ENCODE data around the gene IGSF22. TPM values are rescaled to one million over a fixed set of nuclear protein-coding genes. Genes with fewer than 3 reads are reported as not detected.

IGSF22 gene
- total RNA-seq, 1 donor from 2014 or later, result 7.3 TPM

- peak overlapping the region; percentile 66 to 77 (median 75) for H3K9ac ChIP-seq (ENCODE audit: low read depth in 1 of 3, low read length in 3 of 3)
These were observed 5.0 kb downstream of the IGSF22 start for GRCh38 chr11:18720808-18721560.

DNA sequence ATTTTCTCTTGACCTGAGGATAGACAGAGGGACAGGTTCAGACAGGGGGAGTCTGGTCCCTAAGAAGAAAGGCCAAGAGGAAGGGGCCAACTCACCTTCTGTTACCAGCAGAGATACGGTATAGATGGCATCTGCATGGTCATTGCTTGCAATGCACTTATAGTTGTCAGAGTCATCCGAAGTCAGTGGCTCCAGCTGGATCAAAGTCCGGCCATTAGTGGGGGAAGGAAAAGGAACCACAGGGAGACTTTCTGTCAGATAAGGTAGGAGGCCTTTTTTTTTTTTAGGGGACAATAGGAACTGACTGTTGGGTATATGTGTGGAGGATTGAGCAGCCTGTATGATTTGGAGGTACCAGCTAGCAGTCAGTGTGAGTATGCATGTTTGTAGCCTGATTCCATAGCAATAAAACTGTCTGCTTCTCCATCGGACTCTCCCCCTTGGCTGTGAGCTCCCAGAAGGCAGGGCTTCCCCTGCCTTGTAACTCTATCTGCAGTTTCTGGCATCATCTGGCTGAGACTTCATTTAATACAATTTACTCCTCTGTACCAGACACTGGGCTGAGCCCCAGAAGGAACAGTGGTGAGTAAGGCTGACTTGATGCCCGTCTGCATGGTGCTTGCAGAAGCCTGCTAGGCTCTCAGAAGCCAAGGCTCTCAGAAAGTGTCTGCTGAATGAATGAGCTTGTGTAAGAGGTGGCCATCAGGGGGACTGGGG lies 5.7 kb downstream of the IGSF22 start:
- H3K9me3 ChIP-seq (ENCODE audit: control insufficient read depth in 3 of 3, low read length in 3 of 3), result no peaks in the 10 kb centered on the region
- H3K27ac ChIP-seq (ENCODE audit: low read depth, low read length), result peak overlapping the region; percentile 5
- H3K9ac ChIP-seq (ENCODE audit: low read depth in 1 of 3, low read length in 3 of 3), result peak overlapping the region in 2 of 3 donors; percentile 75 to 77
- H3K4me3 ChIP-seq (ENCODE audit: low read length in 3 of 3), result peak overlapping the region; percentile 79 to 81 (median 80)
- H3K4me1 ChIP-seq (ENCODE audit: control insufficient read depth in 3 of 3, insufficient read depth in 3 of 3, low read length in 3 of 3), result peaks cover 12 to 21% (median 14%) of the 10 kb centered on the region in 3 donors
- H3K27me3 ChIP-seq (ENCODE audit: control insufficient read depth in 3 of 3, insufficient read depth in 3 of 3, low read length in 3 of 3), result no peaks in the 10 kb centered on the region
- no peaks in the 10 kb centered on the region for H3K36me3 ChIP-seq (ENCODE audit: control insufficient read depth in 3 of 3, insufficient read depth in 3 of 3, low read length in 3 of 3)

More at GRCh38 chr11:18720808-18721560, 5.0 kb downstream of the IGSF22 start:
- Histone ChIP-seq H3K27me3 (ENCODE audit: control insufficient read depth in 3 of 3, insufficient read depth in 3 of 3, low read length in 3 of 3) (no peaks in the 10 kb centered on the region), H3K36me3 (ENCODE audit: control insufficient read depth in 3 of 3, insufficient read depth in 3 of 3, low read length in 3 of 3) (no peaks in the 10 kb centered on the region), H3K4me3 (ENCODE audit: low read length in 3 of 3) (peak overlapping the region; percentile 79 to 81 (median 80)), H3K4me1 (ENCODE audit: control insufficient read depth in 3 of 3, insufficient read depth in 3 of 3, low read length in 3 of 3) (peaks cover 12 to 21% (median 14%) of the 10 kb centered on the region in 3 donors), H3K9me3 (ENCODE audit: control insufficient read depth in 3 of 3, low read length in 3 of 3) (no peaks in the 10 kb centered on the region), H3K27ac (ENCODE audit: low read depth, low read length) (peak overlapping the region; percentile 5)

- no peaks in the 10 kb centered on the region for H3K9me3 ChIP-seq (ENCODE audit: control insufficient read depth in 3 of 3, low read length in 3 of 3)
- peaks cover 0 to 5% (median under 1%) of the 10 kb centered on the region in 3 donors for H3K4me1 ChIP-seq (ENCODE audit: control insufficient read depth in 3 of 3, insufficient read depth in 3 of 3, low read length in 3 of 3)
- no peak overlapping the region for H3K27ac ChIP-seq (ENCODE audit: low read depth, low read length)
- peaks cover 0 to 1% (median 0%) of the 10 kb centered on the region in 3 donors for H3K27me3 ChIP-seq (ENCODE audit: control insufficient read depth in 3 of 3, insufficient read depth in 3 of 3, low read length in 3 of 3)
- no peaks in the 10 kb centered on the region for H3K36me3 ChIP-seq (ENCODE audit: control insufficient read depth in 3 of 3, insufficient read depth in 3 of 3, low read length in 3 of 3)
- H3K4me3 ChIP-seq (ENCODE audit: low read length in 3 of 3), result no peak overlapping the region
- no peak overlapping the region for H3K9ac ChIP-seq (ENCODE audit: low read depth in 1 of 3, low read length in 3 of 3)
These were observed 10.5 kb downstream of the IGSF22 start for GRCh38 chr11:18715476-18715875.

- Histone ChIP-seq H3K9me3 (ENCODE audit: control insufficient read depth in 3 of 3, low read length in 3 of 3) (no peaks in the 10 kb centered on the region), H3K9ac (ENCODE audit: low read depth in 1 of 3, low read length in 3 of 3) (no peak overlapping the region), H3K27me3 (ENCODE audit: control insufficient read depth in 3 of 3, insufficient read depth in 3 of 3, low read length in 3 of 3) (peaks cover 0 to 2% (median 0%) of the 10 kb centered on the region in 3 donors), H3K27ac (ENCODE audit: low read depth, low read length) (no peak overlapping the region), H3K4me1 (ENCODE audit: control insufficient read depth in 3 of 3, insufficient read depth in 3 of 3, low read length in 3 of 3) (no peaks in the 10 kb centered on the region), H3K36me3 (ENCODE audit: control insufficient read depth in 3 of 3, insufficient read depth in 3 of 3, low read length in 3 of 3) (no peaks in the 10 kb centered on the region), H3K4me3 (ENCODE audit: low read length in 3 of 3) (no peak overlapping the region)
These were observed 11.6 kb downstream of the IGSF22 start for GRCh38 chr11:18714443-18714780.

DNA sequence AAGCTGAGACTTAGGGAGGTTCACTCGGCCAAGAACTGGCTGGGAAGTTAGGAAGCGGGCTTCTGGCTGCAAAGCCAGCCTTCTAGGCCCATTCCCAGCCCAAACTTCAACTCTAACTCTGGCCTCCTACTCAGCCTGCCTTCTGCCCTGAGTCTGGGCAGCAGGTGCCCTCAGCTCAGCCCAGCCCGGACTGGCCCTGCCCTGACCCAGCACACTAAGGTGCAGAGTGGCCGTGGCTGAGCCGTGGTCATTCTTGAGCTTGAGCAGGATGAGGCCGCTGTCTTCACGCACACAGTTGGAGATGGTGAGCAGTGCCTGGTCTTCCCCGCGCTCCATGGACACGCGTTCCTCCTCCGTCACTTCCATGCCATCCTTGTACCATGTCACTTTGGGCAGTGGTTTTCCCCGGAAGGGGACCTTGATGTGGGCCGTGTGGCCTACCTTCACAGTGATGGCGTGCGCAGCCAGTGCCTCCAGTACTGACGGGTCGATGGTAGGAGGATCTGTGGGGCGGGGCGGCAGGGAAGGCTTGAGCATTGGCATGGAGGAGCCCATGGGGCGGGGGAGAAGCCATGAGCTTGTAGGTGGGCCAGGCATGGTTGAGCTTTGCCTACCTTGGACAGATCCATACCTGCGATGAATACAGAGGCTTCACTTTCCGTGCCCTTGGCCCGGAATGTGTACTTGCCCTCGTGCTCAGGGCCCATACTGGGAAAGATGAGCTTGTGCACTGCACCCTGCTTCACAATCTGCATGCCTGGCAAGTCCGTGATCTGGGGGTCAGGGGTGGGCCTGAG lies 12.1 kb downstream of the IGSF22 start:
- no peaks in the 10 kb centered on the region for H3K9me3 ChIP-seq (ENCODE audit: control insufficient read depth in 3 of 3, low read length in 3 of 3)
- no peaks in the 10 kb centered on the region for H3K4me1 ChIP-seq (ENCODE audit: control insufficient read depth in 3 of 3, insufficient read depth in 3 of 3, low read length in 3 of 3)
- H3K27ac ChIP-seq (ENCODE audit: low read depth, low read length), result no peak overlapping the region
- H3K9ac ChIP-seq (ENCODE audit: low read depth in 1 of 3, low read length in 3 of 3), result no peak overlapping the region
- no peaks in the 10 kb centered on the region for H3K36me3 ChIP-seq (ENCODE audit: control insufficient read depth in 3 of 3, insufficient read depth in 3 of 3, low read length in 3 of 3)
- peaks cover 0 to 2% (median 0%) of the 10 kb centered on the region in 3 donors for H3K27me3 ChIP-seq (ENCODE audit: control insufficient read depth in 3 of 3, insufficient read depth in 3 of 3, low read length in 3 of 3)
- no peak overlapping the region for H3K4me3 ChIP-seq (ENCODE audit: low read length in 3 of 3)

- Histone ChIP-seq H3K36me3 (ENCODE audit: control insufficient read depth in 3 of 3, insufficient read depth in 3 of 3, low read length in 3 of 3) (no peaks in the 10 kb centered on the region), H3K27me3 (ENCODE audit: control insufficient read depth in 3 of 3, insufficient read depth in 3 of 3, low read length in 3 of 3) (peaks cover 0 to 19% (median 9%) of the 10 kb centered on the region in 3 donors), H3K4me1 (ENCODE audit: control insufficient read depth in 3 of 3, insufficient read depth in 3 of 3, low read length in 3 of 3) (peaks cover 8 to 13% (median 13%) of the 10 kb centered on the region in 3 donors), H3K27ac (ENCODE audit: low read depth, low read length) (no peak overlapping the region), H3K9me3 (ENCODE audit: control insufficient read depth in 3 of 3, low read length in 3 of 3) (no peaks in the 10 kb centered on the region), H3K4me3 (ENCODE audit: low read length in 3 of 3) (no peak overlapping the region), H3K9ac (ENCODE audit: low read depth in 1 of 3, low read length in 3 of 3) (no peak overlapping the region)
These were observed 15.4 kb downstream of the IGSF22 start for GRCh38 chr11:18710545-18710944.

DNA sequence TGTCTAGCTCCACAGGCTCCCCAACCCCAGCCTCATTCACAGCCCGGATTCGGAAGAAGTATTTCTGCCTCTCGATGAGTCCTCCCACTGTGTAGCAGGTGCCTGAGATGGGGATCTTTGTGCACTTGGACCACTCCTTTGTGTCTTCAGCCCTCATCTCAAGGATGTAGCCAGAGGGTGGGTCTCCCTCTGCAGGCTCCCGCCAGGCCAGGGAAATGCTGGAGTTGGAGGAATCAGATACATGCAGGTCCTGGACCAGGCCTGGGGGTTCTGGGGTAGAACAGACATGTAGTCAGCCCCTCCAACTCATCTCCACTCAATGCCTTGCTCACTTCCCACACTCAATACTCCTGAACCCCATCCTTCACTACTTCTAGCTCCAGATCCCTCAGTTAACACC lies 16.6 kb downstream of the IGSF22 start:
- no peak overlapping the region for H3K27ac ChIP-seq (ENCODE audit: low read depth, low read length)

DNA sequence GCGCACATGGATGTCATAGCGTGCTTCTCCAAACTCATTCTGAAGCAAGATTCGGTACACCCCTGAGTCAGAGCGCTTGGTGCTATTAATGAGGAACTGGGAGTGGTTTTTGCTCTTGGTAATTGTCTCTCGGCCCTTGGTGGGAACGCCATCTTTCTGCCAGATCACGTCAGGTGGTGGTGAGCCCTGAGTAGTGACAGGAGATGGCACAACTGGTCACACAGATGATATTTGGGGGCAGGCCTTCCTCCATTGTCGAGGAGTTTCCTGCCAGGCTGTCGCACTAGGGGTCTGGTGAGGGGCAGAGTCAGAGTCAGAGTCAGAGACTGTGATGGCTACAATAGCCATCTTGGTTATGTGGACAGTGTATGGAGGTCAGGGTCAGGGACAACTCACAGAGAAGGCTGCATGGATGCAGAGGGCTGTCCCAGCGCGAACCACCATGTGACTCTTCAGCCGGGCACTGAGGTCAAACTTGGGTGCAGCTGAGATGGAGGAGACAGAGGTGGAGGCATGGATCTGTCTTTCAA lies 18.1 kb downstream of the IGSF22 start:
- Histone ChIP-seq H3K4me3 (ENCODE audit: low read length in 3 of 3) (no peak overlapping the region), H3K4me1 (ENCODE audit: control insufficient read depth in 3 of 3, insufficient read depth in 3 of 3, low read length in 3 of 3) (peaks cover 13 to 26% (median 25%) of the 10 kb centered on the region in 3 donors), H3K27ac (ENCODE audit: low read depth, low read length) (no peak overlapping the region), H3K9ac (ENCODE audit: low read depth in 1 of 3, low read length in 3 of 3) (no peak overlapping the region), H3K27me3 (ENCODE audit: control insufficient read depth in 3 of 3, insufficient read depth in 3 of 3, low read length in 3 of 3) (peaks cover 0 to 19% (median 9%) of the 10 kb centered on the region in 3 donors), H3K9me3 (ENCODE audit: control insufficient read depth in 3 of 3, low read length in 3 of 3) (no peaks in the 10 kb centered on the region), H3K36me3 (ENCODE audit: control insufficient read depth in 3 of 3, insufficient read depth in 3 of 3, low read length in 3 of 3) (no peaks in the 10 kb centered on the region)

More for the DNA sequence above, 16.6 kb downstream of the IGSF22 start:
- no peaks in the 10 kb centered on the region for H3K36me3 ChIP-seq (ENCODE audit: control insufficient read depth in 3 of 3, insufficient read depth in 3 of 3, low read length in 3 of 3)
- H3K27me3 ChIP-seq (ENCODE audit: control insufficient read depth in 3 of 3, insufficient read depth in 3 of 3, low read length in 3 of 3), result peaks cover 0 to 19% (median 9%) of the 10 kb centered on the region in 3 donors
- no peak overlapping the region for H3K9ac ChIP-seq (ENCODE audit: low read depth in 1 of 3, low read length in 3 of 3)
- no peaks in the 10 kb centered on the region for H3K9me3 ChIP-seq (ENCODE audit: control insufficient read depth in 3 of 3, low read length in 3 of 3)
- H3K4me3 ChIP-seq (ENCODE audit: low read length in 3 of 3), result no peak overlapping the region
- peaks cover 13 to 24% (median 19%) of the 10 kb centered on the region in 3 donors for H3K4me1 ChIP-seq (ENCODE audit: control insufficient read depth in 3 of 3, insufficient read depth in 3 of 3, low read length in 3 of 3)

DNA sequence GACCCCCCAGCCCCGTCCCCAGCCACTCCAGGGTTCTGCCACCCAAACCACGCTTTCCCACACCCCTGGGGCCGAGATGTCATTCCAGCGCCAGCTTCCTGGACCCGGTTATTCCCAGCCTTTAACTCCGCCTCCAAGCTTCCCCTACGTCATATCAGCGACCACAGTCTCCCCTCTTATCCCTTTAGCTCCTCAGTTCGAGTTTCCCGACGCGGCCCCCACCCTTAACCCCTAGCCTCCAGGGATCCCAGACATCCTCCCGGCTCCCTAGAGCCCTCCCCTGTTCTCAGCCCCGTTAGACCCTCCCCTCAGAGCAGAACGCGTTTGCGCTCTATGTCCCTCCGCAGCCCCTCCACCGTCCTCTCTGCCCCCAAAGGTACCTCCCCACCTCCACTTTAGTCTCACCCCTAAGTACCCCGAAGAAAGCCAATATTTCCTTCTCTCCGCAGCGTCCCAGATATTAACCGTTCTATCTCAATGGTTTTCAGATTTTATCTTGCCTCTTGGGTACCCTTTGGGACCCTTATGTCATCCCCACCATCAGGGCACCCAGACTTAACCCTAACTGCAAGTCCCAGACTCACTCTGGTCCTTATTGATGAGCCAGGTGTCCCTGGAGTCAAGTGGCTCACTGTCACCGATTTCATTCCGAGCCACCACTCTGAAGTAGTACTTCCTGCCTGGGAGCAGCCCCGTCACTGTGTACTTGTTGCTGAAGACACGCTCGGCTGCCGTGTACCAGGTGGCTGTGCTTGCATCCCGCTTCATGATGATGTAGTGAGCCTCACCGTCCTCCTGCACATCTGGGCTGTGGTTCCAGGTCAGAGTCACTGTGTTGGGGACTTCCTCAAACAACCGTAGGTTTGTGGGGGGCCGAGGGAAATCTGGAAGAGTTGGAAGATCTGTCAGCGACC lies 19.4 kb downstream of the IGSF22 start:
- Histone ChIP-seq H3K27me3 (ENCODE audit: control insufficient read depth in 3 of 3, insufficient read depth in 3 of 3, low read length in 3 of 3) (peaks cover 0 to 19% (median 9%) of the 10 kb centered on the region in 3 donors), H3K4me1 (ENCODE audit: control insufficient read depth in 3 of 3, insufficient read depth in 3 of 3, low read length in 3 of 3) (peaks cover 13 to 29% (median 25%) of the 10 kb centered on the region in 3 donors), H3K9me3 (ENCODE audit: control insufficient read depth in 3 of 3, low read length in 3 of 3) (no peaks in the 10 kb centered on the region), H3K27ac (ENCODE audit: low read depth, low read length) (peak overlapping the region; percentile 31), H3K36me3 (ENCODE audit: control insufficient read depth in 3 of 3, insufficient read depth in 3 of 3, low read length in 3 of 3) (peaks cover 5 to 11% (median 6%) of the 10 kb centered on the region in 3 donors), H3K9ac (ENCODE audit: low read depth in 1 of 3, low read length in 3 of 3) (peak overlapping the region; percentile 29 to 82 (median 78)), H3K4me3 (ENCODE audit: low read length in 3 of 3) (peak overlapping the region; percentile 80 to 85 (median 80))
